ENCODE data around the gene TSHZ3.

The TSHZ3 gene

GRCh38 chr19:31312009-31312676, 37.1 kb downstream of the TSHZ3 start:
- DNase-seq (ENCODE audit: low spot score) = peak; percentile 4

- no peak for DNase-seq (ENCODE audit: low spot score)
These were observed 38.7 kb downstream of the TSHZ3 start for GRCh38 chr19:31310432-31311133.

- no peak for DNase-seq (ENCODE audit: low spot score)
These were observed 40.5 kb downstream of the TSHZ3 start for GRCh38 chr19:31308781-31309180.

DNA sequence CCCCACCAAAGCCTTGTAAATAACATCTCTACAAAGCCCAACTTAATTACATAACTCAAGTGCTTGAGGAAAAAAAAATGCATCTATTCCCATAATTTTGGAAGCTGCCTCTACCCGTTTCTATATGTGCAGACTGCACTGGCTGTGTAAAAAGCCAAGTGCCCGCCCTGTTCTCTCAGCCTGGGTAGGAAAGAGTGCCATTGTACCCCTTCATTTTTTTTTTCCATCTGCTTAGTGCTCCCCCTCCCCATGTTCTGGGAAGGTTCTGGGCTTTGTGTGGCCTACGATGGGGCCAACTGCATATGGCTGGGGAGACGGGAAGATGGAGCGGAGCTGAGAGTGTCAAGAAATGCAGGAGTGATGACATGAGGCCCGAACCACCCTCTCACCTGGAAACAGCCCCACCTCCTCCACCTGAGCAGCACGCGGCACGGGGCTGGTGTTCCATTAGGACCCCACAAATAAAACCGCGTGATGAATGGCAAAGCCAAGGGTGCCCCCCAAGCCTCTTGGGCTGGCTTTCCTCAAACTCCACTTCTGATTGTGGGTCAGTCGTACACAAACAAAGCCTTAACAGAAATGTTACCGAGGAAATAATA, 42.1 kb downstream of the TSHZ3 start:
- DNase-seq (ENCODE audit: low spot score) = no peak

DNA sequence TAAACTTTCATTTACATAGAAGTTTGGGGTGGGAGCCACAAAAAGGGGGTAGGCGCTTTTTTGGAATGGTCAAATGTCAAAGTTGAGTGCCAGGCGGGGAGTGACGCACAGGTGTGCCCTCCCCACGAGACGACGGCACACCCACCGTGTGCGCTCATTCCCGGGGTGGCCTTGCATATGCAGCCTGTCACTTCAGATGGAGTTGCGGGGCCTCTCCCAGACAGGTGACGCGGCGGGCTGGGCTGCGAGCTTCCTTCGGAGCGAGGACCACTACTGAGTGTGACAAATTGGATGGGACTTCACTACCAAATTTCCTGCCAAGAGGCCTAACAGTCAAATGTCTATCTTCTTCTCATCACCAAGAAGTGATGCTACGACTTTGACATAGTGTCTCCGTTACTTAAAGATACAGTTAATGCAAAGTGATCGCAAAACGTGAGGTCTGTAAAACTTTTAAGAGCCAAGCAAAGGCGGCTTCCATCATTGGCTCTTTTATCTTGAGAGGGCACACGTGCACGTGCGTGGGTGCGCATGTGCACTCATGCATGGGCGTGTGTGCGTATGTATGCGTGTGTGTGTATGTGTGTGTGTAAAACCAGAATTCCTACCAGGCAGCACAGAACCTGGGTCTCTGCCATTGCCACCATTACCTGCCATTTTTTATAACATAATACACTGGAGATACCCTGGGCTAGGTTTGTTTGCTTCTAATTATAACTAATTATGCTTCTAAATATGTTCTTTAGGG, 43.1 kb downstream of the TSHZ3 start:
- DNase-seq (ENCODE audit: low spot score) = no peak

- DNase-seq (ENCODE audit: low spot score) = no peak
These were observed 44.4 kb downstream of the TSHZ3 start for GRCh38 chr19:31304831-31305312.

GRCh38 chr19:31303262-31303815, 45.9 kb downstream of the TSHZ3 start:
- DNase-seq (ENCODE audit: low spot score) = no peak

GRCh38 chr19:31301306-31301980, 47.8 kb downstream of the TSHZ3 start:
- DNase-seq (ENCODE audit: low spot score) = no peak

DNA sequence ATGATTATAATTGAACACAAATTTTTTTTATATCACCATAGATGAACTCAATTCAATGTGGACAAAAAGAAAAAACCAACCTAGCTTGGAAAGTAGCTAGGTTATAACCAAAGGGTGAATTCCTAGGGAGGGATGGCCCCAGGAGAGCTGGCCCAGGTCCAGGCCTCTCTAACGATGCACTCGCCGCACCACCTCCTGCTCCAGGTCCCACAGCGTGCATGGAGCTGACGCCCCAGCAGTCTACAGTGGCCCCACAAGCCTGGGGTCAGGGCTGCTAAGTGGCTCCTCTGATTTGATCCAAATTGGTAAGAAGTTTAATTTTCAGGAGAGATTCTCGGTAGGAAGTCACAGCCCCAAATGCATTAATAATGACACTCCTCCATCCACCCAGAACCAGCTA, 48.8 kb downstream of the TSHZ3 start:
- no peak for DNase-seq (ENCODE audit: low spot score)

DNA sequence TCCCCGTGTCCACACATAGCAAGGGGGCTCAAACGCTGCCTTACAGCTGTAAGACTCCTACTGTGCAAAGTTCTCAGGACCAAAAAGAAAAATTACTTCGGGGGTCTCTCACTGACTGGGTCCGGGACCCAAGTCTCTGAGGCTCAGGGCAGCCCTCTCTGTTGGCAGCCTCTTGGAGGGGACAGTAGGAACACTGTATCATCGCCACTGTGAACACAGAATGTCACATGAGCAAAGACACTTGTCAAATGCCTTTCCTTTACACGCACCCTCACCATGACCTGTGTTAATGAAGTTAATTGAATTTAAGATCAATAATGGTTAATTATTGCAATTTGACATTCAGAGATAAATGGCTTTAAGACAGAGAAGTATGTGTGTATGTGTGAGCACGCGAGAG, 49.6 kb downstream of the TSHZ3 start:
- no peak for DNase-seq (ENCODE audit: low spot score)

GRCh38 chr19:31297991-31298390, 51.2 kb downstream of the TSHZ3 start:
- DNase-seq (ENCODE audit: low spot score) = no peak

DNA sequence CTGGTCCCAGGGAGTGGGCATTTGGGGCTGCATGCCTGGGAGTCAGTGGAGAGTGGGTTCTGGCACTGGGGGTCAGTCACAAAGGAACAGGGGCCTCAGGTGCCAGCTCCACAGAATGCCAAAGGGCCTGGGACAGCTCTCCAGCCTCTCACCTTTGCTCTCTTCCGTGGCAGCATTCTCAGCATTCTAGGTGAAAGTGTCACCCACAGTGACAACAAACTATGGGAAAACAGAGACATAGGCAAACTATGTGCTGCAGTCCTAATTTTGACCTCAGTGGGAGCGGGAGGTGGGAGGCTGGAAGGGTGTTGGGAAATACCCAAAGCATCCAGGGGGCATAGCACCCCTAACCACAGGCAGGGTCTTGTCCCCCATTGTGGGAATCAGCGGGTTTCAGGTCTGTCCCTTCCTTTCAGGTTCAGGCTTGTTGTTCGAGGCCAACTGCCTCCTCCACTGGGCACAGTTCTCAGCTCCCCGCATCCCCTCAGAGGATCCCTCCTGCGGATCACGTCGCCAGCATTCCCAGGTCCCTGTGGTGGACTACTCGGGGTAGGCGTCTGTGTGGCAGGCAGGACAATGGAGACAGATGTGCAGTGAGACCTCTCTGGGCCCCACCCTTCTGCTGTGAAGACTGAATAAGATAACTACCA, 52.4 kb downstream of the TSHZ3 start:
- DNase-seq (ENCODE audit: low spot score) = no peak

- DNase-seq (ENCODE audit: low spot score) = no peak
These were observed 55.0 kb downstream of the TSHZ3 start for GRCh38 chr19:31294189-31294588.

- DNase-seq (ENCODE audit: low spot score) = no peak
These were observed 56.5 kb downstream of the TSHZ3 start for GRCh38 chr19:31292639-31293185.

GRCh38 chr19:31290931-31291590, 58.2 kb downstream of the TSHZ3 start:
- DNase-seq (ENCODE audit: low spot score) = no peak

- DNase-seq (ENCODE audit: low spot score) = no peak
These were observed 59.3 kb downstream of the TSHZ3 start for GRCh38 chr19:31289976-31290375.

DNA sequence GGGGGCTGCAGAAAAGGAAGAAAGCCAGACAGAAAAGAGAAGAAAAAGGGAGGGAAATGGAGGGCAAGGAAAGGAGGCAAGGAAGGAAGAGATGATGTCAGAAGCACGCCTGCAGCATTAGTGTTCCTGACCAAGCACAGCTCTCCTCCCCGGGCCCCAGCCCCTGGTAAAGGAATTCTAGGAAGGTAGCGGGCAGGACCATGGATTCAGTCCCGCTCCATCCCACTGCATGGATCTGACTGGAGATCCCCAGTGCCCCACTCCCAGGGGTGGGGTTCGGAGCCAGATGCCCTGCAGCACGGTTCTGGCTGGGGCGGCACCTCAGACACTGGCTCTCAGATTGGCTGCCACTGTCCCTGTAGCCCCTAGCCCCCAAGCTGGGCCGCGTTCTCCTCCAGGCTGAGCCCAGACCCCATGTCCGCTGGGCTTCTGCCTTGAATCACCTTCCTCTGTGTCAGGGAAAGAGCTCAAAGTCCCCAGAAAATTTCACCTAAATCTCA, 59.8 kb downstream of the TSHZ3 start:
- DNase-seq (ENCODE audit: low spot score) = no peak

- no peak for DNase-seq (ENCODE audit: low spot score)
These were observed 62.7 kb downstream of the TSHZ3 start for GRCh38 chr19:31286491-31286890.

DNA sequence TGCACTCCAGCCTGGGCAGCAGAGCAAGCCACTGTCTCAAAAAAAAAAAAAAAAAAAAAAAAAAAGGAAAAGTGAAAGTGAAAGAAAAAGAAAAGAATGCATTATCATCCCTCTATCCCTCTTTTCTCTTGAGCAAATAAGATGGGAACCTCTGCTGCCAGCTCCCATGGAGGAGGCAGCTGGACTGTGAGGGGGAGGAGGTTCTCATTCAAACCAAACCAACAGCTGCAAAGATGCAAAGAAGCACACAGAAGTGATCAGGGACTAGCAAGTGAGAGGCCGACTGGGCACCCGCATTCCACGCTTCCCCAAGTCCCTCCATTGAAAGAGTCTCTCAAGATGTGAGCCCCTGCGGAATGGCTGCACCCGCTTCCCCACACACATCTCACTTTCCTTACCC, 63.5 kb downstream of the TSHZ3 start:
- no peak for DNase-seq (ENCODE audit: low spot score)

DNA sequence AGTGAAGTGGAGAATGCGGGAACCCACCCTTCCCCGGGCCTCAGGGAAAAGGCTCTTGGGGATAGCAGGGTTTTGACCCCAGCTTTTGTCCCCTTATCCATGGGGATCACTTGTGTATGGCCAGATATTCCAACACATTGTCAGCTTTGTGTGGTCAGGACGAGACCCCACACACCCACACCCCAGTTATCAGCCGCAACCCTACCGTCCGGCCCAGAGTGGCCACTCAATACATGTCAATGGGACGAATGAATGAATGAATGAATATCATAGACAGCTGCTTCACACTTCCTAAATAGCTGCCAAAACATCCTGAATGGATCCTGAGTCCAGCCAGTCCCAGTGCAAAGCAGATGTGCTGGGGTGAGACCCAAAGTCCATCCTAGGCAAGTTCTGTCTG, 64.6 kb downstream of the TSHZ3 start:
- DNase-seq (ENCODE audit: low spot score) = no peak
